ENCODE measurements around the gene UBALD1. TPM values are rescaled to one million over a fixed set of nuclear protein-coding genes. Genes with fewer than 3 reads are reported as not detected.

UBALD1 gene
- total RNA-seq, 1 experiment from 2014 or later: 45.9 TPM

- ChIA-PET CTCF (interaction anchor here (0.5 to 1.3 kb wide), 7 partner anchors 16 to 308 kb away, joined by 3 to 5 read pairs (median 3); partner anchors contain the start of genes MGRN1 and SEC14L5), RAD21 (ENCODE audit: low non-redundant PET in 1 of 2, low total read pairs in 2 of 2, uncharacterized antibody in 2 of 2, unreplicated experiment in 2 of 2) (interaction anchor here in 1 of 2 experiments (0.6 kb wide), 1 partner anchor 101 kb away, joined by 3 read pairs; no protein-coding TSS in a partner anchor), POLR2A (no interaction called here)
- Histone ChIP-seq H3K27me3 (ENCODE audit: insufficient read depth, low read length) (no peaks in the 10 kb centered on the region), H3K9ac (ENCODE audit: low read length) (no peak overlapping the region), H3K27ac (ENCODE audit: low read depth, low read length) (no peak overlapping the region), H3K4me2 (ENCODE audit: low read length) (peak overlapping the region; percentile 19; the same call in 1 of the 2 replicates), H3K79me2 (ENCODE audit: insufficient read depth, low read length) (peaks cover 42% of the 10 kb centered on the region), H3K4me3 (replicated peaks in 1 of 2; ENCODE audit: low read depth in 1 of 2, low read length in 2 of 2) (no peak overlapping the region), H3K9me2 (ENCODE audit: insufficient read depth) (no peaks in the 10 kb centered on the region), H3K9me3 (ENCODE audit: control insufficient read depth in 1 of 2, insufficient read depth in 1 of 2, low read depth in 1 of 2, low read length in 2 of 2) (no peaks in the 10 kb centered on the region), H3K36me3 (ENCODE audit: control insufficient read depth in 1 of 2, insufficient read depth in 2 of 2, low read length in 2 of 2) (peaks cover 0 to 8% of the 10 kb centered on the region in 2 experiments; a peak in 2 of 4 replicates), H3K4me1 (ENCODE audit: control insufficient read depth in 1 of 2, insufficient read depth in 2 of 2, low read length in 2 of 2) (peaks cover 2 to 8% of the 10 kb centered on the region in 2 experiments; a peak in 3 of 4 replicates), H4K20me1 (ENCODE audit: insufficient read depth) (no peaks in the 10 kb centered on the region), H2AFZ (ENCODE audit: low read depth, low read length, poor library complexity, severe bottlenecking) (no peak overlapping the region)
- no TSS peak for BruUV-seq (replicated peaks)
- intact Hi-C loops (cut with micrococcal nuclease): loop anchor here (10.0 kb wide), 1 partner anchor 135 kb away; no protein-coding TSS in a partner anchor
- ATAC-seq (no peak), DNase-seq (ENCODE audit: low read depth, low spot score) (no peak)
- TF ChIP-seq EGR1 (IDR thresholded peaks at IDR 0.05; ENCODE audit: low read depth) (no peak), CBX3 (IDR thresholded peaks at IDR 0.05; ENCODE audit: low read depth) (no peak), TCF7L2 (IDR thresholded peaks at IDR 0.05; ENCODE audit: borderline replicate concordance, extremely low read depth, insufficient read depth, insufficient read length) (no peak), YY1 (IDR thresholded peaks at IDR 0.05; ENCODE audit: extremely low read depth, insufficient replicate concordance, low read depth, low read length) (no peak), ZBTB33 (IDR thresholded peaks at IDR 0.05; ENCODE audit: extremely low read depth, insufficient replicate concordance, low read length) (no peak), CTCF (IDR thresholded peaks at IDR 0.05 in 2 of 3, conservative IDR thresholded peaks at IDR 0.05 in 1 of 3; ENCODE audit: borderline replicate concordance in 1 of 3, insufficient read depth in 1 of 3, low read depth in 2 of 3, low read length in 2 of 3) (no peak), SIN3A (IDR thresholded peaks at IDR 0.05; ENCODE audit: low read depth) (no peak), REST (IDR thresholded peaks at IDR 0.05; ENCODE audit: low read depth) (no peak), EZH2 (IDR thresholded peaks at IDR 0.05) (no peak), POLR2A (IDR thresholded peaks at IDR 0.05; ENCODE audit: borderline replicate concordance, extremely low read depth, insufficient read depth, insufficient read length) (no peak), ATF3 (IDR thresholded peaks at IDR 0.05) (no peak), SP1 (IDR thresholded peaks at IDR 0.05; ENCODE audit: low read depth) (no peak), MAX (IDR thresholded peaks at IDR 0.05) (no peak), POLR2AphosphoS5 (IDR thresholded peaks at IDR 0.05; ENCODE audit: low read depth, low read length) (no peak), EZH2phosphoT487 (IDR thresholded peaks at IDR 0.05; ENCODE audit: borderline replicate concordance) (no peak), SRF (IDR thresholded peaks at IDR 0.05; ENCODE audit: low read depth) (no peak), ZFX (IDR thresholded peaks at IDR 0.05) (no peak), ELF1 (IDR thresholded peaks at IDR 0.05; ENCODE audit: borderline replicate concordance, low read depth) (no peak)
These were observed 35.2 kb upstream of the UBALD1 start for GRCh38 chr16:4649744-4650442.

Data from HCT116 (cell line).